Hematopoietic multipotent progenitor cell treated with erythropoietin and hydrocortisone succinate and interleukin-3 and kit ligand, for 4 days (in vitro differentiated cells): ENCODE data around the gene ZIC5.

Experiments used
- DNase-seq: peaks from one replicate; pipeline ENCODE4 v3.0.0-alpha.2; 2015

The ZIC5 gene

DNA sequence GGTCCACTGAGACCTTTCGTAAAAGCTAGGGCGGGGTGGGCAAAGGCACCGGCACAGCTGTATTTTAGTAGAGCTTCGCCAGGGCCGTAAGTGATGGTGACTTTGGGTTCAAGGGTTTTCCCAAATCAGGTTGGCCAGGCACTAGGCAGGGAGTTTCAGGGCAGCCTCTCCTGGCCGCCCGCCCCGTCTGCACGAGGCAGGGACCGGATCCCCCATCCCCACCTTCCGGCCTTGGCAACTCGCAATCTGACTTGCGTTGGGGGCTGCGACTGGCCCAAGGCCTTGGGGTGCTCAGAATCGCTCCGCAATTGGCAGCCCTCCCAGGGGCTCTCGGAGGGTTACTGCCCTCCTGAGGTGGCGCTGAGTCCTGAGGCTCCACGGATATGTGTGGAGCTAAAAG lies 4.1 kb upstream of the ZIC5 start:
- no peak for DNase-seq

DNA sequence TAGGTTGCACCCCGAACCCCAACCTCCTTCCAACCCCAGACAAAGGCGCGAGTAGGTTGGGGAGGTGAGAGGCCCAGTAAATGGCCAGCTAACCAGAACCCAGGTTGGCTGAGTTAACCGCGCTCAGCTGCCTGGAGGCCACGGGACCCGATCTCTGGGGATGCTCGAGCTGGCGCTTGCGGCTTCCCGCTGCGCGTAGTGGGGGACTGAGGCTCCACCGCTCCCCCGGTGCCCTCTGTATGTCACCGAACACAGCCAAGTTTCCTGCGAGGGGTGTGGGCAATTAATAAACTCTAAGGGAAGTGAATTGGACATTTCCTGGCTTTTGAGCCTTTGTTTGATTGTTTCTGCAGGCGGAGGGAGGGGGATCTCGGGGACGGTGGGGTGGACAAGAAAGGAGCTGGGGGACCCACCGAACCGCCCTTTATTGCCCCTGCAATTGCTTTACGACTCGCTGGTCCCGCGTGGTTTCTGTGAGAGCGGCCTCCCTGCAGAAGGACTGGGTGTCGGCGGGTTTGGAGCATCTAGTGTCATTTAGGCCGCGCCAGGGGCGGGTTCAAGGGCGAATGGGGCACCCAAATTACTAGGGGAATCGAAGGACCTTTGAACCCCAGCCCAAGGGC lies 3.5 kb upstream of the ZIC5 start:
- no peak for DNase-seq

DNA sequence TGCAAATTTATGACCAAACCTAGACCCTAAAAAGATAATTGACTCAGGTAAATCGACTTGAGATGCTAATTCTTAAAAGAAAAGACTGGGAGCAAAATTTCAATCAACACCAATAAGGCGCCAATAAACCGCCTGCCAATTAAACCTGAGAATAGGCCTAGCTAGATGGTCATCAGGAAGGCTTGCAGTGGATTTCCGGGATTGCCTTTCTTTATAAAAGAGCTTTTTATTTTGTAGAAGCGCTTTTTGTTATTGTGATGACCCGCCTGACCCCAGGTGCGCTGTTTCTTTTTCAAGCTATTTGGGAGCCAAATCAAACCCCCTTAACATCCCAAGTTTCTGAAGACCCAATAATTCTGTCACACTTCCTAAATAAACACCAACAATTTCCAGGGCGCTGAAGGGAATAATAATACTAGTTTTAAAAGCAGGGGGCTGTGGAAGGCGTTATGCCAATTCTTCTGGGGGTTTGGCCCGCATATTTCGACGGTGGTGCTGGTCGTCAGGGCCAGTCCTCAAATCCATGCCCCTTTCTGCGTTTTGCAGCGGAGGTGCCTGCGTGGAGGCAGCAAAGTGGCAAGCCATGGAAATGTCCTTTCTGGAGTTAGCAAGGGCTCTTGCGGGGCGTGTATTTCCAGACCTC lies 2.9 kb upstream of the ZIC5 start:
- DNase-seq = no peak

DNA sequence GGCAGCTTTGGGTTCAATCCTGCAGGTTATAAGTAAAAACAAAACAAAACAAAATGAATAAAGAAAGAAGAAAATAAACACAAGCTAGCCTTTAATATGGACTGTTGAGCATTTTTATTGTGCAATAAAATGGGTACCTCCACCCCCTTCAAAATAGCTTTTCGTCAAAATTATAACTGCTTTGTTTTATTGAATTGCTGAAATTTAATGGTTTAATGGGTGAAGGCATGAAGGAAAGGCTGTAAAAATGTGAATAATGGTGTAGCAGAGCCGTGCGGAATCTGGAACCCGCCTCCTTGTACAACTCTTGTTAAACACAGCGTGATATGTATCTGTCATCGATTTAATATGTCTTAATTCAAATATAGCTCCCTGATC lies 2.2 kb upstream of the ZIC5 start:
- no peak for DNase-seq

DNA sequence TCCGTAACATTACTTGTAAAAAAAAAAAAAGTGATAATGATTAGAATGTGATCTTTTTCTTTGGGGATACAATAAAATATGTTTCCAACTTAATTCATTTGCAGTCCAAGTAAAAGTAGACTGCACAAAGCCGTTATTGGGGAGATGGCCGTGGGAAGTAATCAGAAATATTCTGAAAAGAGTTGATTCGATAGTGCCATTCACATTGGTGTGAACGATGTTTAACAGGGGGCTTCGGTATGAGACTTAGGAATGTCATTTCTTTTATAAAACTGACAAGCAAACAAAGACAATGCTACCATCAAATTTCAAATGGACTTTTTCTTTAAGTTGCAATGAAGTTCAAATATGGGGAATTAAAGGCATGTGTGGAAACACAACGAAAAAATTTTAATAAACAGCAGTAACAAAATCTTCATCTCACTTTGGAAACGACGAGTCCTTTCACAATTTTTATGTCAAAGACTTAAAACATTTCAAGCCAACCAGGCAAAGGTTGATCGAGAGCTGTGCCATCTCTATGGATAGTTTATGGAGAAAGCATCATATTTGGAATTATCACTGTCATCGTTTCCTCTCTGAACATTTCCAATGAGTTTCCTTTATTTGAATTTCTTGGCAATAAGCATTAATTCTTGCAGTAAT lies 1.7 kb upstream of the ZIC5 start:
- no peak for DNase-seq

DNA sequence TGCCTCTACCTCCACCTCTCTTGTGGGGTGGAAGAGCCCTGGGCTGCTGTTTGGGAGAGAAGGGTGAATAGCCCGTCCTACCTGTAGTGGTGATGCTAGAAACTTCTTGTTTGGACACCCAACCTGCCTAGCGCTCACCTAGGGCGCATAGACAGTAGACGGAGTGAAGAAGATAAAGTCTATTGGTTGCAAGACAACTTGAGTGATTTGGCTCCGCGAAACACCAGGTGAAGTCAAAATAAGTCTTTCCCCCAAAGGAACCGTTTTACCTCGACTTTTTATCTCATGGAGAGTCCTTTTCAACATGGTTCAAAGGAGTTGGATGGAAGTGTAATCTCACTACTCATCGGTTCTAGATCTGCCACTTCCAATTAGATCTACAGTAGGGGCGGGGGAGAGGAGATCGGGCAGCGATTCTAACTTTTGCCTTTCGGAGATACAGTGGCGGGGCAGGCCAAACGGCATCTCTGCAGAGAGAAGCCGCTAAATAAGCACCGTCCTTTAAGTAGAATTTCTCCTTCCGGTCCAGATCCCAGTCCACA lies 694 bp upstream of the ZIC5 start:
- DNase-seq = no peak

DNA sequence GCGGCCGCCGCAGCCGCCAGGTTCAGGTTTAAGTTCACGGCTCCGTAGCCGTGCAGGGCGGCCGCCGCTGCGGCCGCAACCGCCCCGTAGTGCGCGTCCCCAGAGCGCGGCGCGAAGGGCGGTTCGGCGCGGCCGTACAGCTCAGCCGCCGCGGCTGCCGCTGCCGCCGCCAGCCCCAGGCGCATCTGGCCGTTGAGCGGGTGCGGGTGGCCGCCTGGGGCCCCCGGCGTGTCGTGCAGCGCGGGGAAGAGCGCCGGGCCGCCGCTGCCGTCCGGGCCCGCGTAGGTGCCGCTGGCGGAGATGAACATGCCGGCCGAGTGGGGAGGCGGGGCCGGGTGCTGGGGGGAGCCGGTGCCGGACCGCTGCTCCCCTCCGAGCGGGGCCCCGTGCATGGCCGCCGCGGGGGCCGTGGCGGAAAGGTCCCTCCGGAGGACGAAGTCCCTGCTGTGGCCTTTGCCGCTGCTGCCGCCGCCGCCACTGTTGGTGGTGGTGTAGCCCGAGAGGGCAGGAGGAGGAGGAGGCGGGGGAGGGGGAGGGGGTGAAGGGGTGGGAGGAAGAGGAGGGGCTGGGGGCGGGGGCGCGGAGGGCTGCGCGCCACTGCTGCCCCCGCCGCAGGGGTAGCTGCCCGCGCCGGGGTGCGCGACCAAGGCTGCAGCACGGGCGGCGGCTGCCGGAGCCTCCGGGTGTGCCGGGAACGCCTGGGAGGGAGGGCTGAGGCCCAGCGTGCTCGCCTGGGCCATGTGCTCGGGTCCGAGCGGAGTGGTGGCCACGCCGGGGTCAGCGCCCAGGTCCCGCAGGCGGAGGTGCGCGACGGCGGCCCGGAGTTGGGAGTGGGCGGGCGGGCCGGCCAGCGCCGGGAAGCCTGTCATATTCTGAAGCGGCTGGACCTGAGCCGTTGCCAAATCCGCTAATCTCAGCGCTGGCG lies 654 bp downstream of the ZIC5 start:
- no peak for DNase-seq

DNA sequence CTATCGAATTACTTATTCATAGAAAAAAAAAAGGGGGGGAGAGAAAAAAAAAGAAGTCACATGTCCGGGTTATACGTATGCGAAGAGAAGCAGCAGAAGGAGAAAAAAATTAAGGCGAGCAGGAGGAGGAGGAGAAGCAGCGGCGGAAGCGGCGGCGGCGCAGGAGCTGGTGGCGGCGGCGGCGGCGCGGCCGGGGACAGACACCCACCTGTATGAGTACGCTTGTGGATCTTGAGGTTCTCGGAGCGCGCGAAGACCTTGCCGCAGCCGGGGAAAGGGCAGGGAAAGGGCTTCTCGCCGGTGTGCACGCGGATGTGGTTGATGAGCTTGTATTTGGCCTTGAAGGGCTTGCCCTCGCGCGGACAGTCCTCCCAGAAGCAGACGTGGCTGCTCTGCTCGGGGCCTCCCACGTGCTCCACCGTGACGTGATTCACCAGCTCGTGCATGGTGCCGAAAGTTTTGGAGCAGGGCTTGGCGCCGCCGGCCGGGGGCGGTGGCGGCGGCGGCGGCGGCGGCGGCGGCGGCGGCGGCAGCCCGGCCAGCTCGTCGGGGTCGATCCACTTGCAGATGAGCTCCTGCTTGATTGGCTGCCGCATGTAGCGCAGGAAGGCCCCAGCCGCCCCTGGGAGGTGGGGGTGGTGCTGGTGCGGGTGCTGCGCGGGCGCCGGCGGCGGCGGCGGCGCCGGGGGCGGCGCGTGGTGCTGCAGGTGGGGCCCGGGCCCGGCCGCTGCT lies 1.5 kb downstream of the ZIC5 start:
- DNase-seq = no peak

DNA sequence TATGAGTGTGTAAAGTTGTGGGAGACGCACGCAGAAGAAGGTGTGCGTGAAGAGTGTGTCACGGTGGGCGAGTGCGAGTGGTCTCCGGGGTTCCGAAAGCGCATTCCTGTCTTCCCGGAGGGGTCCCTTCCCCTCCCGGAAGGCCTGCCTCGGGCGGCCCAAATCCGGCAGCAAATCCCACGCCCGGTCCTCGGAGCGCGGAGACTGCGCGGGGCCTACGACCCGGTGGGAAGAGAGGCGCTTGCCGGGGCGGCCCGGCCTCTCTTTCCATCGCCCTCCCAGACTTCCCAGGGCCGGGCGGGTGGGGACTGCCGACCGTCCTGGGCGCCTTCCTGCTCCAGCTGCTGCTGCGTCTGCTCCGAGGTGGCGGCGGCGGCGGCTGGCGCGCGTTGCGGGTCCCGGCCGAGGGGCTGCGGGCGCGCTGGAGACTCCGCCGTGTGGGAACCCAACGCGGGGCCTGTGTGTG lies 2.1 kb downstream of the ZIC5 start:
- no peak for DNase-seq

DNA sequence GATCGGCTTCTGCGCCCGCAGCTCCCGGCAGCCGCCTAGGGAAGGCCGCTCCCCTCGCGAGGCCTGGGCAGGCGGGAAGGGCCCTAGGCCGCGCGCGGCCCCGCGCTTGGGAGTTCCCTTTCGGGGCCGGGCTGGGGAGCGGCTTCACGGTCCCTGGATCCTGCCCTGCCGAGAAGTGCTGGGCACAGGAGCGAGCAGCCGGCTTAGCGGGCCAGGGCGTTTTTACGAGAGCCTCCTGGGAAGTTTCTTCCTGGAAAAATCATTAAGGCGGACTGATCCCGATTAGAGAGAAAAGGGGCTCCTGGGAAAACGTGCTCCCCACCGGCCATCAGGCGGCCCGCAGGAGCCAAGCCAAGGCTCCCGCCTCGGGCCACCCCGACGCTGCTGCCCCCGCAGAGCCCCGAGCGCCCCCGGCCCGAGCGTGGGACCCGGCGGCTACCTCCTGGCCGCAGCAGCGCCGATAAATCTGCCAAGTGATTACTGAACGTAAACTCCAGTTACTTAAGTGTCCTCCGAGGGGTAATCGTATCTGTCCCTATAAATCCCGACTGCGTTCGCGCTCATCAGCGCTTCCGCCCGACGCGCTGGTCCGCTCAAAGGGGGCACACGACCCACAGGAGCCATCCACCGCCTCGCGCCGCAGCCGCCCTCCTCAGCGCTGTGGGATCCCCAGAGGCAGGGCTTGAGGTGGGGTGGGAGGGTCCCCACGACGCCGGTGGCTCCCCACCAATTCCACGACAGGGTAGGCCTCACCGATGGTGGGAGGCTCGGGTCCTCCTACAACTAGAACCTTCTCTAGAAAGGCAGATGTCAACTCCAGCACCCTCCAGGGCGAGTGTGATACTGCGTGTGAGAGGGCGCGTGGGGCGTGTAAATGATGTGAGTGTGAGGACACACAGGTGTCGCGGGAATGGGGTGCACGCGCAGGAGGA lies 2.8 kb downstream of the ZIC5 start:
- DNase-seq = no peak

DNA sequence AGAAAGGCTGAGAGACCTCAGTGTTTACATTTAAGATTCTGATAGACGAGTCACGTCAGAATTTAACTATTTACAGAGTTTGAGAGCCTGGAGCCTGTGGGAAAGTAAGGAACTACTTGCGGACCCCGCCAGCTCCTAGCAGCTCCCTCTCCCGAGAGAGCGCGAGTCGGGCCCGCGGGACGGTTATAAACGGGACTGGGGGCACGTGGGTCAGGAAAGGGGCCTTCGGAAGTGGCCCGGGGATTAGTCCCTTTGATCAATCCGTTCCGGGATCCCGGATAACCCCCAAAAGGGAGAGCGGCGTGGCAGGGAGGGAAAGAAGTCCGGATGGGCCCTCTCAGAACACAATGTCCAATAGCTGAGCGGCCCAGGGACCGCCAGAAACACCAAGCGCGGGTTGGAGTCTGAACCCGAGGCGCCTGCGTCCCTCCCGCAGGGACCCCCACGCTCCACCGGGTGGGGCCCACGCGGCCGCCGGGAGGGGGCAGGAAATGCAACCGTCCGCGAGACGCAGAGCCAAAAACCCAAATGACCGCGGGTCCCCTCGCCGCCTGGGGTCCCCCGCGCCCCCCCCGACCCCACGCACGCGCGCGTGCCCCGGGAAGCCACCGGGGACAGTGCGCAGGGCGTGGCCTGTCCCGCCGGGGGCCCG lies 3.6 kb downstream of the ZIC5 start:
- no peak for DNase-seq

DNA sequence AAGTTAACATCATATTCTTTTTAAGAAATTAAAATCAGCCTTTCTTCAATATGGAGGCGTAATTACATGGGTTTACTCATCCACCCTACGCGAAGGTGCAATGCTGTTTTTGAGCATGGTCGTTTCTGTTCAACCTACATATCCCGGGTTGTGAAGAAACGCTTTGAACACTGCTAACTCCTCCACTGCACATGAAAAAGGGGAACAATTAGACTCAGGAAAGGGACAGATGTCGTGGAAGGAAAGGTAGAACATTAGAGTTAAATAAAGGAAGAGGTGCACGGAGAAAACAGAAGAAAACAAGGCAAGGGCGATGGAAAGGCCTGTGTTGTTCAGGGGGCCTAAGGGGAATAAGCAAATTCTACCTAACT lies 4.1 kb downstream of the ZIC5 start:
- no peak for DNase-seq

DNA sequence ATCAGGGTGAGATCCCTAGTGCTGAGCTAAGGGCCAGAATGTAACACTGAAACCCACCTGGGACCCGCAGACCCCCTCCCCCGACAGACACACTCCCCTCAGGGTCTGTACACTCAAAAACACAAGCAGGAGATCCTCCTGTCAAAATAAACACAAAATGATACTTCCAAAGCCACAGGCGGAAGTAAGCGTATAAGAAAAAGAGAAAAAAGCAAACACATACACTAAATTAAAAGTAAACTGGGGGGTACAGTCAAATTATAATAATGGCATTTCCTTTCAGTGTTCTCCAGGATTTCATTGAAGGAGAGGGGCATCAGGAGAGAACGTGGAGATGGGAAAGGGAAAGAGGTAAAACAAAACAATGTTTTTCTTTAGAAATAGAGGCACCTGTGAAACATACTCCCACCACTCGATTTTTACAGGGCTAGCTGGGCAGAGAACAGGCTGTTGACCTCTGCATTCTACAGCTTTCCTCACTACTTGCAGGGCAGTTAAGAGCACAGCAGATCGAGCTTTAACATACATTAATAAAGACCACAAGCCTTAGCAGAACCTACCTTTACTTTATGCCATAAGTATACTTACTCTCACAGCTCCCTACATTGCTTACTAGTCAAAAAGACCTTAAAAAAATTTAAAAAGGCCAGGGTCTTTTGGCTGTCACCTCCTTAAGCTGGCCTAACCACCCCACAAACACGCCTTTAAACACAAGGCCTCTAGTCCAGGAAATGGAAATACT lies 5.3 kb downstream of the ZIC5 start:
- no peak for DNase-seq

DNA sequence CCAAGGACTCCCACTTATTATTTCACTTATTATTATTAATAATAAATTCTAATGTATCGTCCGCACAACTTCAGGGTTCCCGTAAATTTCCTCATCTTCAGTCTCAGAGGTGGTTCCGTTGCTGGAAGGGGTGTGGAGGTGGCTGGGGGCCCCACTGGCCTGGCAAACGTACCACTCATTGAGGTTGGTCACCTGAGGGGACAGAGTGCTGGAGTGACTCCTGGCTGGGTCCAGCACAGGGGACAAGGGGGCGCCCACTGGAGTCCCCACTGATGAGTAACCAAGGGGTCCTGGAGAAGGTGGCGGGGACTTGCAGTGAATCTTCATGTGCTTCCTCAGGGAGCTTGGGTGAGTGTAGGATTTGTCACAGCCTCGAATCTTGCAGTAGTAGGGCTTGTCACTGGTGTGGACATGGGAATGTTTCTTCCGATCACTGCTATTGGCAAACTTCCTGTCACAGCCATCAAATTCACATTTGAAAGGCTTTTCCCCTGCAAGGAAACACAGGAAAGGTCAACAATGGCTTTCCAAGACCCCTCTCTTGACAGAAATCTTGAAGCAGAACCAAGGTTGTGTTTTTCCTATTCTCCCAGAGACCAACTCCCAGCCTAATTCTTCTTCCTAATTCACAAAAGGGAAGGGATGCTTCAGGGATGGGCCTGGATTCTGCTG lies 6.1 kb downstream of the ZIC5 start:
- no peak for DNase-seq

DNA sequence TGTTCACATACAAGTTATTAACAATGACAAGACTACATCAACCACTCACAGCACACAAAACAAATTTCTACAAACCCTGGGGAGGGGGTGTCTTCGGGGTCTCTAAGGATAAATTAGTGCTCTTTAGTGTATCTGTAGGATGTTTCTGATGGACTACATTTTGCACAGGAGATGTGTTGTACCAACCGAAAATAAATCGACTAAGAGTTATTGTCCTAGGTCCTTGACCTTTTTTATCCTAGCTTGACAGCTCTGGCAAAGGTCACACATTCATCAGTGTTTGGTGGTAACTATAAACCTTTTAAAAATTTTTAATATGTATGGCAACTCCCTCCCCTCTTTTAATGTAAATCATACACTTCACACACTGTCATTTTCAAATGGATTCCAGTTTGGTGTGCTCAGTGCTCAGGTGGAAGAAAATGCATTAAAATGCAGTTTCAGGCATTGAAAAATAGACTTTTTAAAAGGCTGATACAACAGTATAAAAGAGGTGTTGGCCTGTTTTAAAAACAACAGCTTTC lies 7.7 kb downstream of the ZIC5 start:
- no peak for DNase-seq

DNA sequence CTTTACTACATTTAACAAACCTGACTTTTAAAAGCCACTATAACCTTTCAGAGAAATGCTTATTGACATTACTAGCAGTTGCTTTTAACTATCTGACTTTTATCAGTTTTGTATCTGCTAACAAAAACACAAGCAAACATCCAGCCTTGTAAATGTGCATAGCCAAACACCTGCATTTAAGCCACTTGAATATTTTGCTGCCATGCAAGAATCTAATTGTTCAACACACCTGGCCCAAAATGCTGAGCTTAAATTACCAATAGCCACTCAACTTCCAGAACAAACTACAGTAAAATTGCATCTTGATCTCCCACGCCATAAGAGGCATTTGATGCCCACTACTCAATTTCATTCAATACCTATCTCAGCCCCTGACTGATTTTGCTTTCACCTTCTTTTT lies 9.3 kb downstream of the ZIC5 start:
- DNase-seq = no peak

DNA sequence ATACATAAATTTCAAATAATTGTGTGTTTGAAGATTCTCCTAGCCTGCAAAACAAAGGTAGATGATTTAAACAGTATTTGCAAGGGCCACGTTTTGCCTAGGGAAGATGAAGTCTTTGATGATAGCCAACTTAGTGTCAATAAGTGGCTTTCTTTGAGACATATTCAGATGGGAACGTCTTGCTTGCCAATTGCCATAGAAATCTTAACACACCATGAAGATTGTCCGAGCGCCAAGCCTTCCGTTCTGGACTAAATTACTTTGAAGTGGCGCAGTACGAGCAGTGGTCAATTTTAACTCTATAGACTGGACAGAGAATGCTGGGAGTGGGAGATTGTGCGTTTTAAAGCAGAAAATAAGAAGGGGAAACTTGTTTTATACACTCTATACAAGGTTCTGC lies 9.9 kb downstream of the ZIC5 start:
- no peak for DNase-seq

DNA sequence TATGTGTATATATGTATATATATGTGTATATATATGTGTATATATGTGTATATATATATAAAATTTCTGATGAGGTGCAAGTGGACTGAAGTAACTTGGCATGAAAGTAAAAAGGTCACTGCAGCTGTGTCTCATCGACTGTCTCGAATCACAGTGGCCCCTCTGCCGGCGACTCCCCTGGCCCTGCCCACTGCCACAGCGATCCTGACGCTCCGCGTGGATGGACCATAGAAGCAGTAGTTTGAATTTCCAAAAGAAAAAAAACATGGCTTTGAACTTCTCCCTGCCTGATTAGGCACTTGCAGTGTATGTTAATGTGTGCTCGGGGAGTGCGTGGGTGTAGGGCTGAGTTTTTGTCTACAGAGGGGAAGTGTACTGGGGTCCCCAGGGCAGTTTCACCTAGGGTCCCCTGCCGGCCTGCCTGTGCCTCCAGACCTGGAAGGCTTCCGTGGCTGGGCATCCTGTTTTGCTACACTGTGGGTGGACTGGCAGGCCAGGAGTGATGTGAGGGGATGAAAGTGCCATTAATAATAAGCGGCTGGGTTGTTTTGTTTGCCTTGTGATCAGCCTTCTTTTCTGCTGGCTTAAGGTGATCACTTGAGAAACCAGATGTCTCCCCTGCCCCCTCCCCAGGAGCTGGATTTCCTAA lies 10.8 kb downstream of the ZIC5 start:
- no peak for DNase-seq
